Neural crest cell (in vitro differentiated cells): ENCODE data around the gene RNLS. TPM values are rescaled to one million over a fixed set of nuclear protein-coding genes. Genes with fewer than 3 reads are reported as not detected.
"Not testable (repeated sequence)": the region's sequence is repeated elsewhere in the genome, so short reads cannot be mapped to it uniquely, and the experiment has no call there.

ENCODE experiments used
- DNase-seq: peaks from one replicate; pipeline ENCODE4 v3.0.0; 2021; ENCODE audit warnings: low read depth, mixed read lengths, low spot score
- H3K27ac Mint-ChIP-seq: one replicate; pipeline ENCODE4 v1.8.0; 2021; ENCODE audit warnings: mild to moderate bottlenecking, mixed read lengths; ENCODE audit not compliant: unreplicated experiment
- H3K27me3 Mint-ChIP-seq: 2 replicates; pipeline ENCODE4 v1.8.0; 2021; ENCODE audit warnings: low read depth, mild to moderate bottlenecking, mixed read lengths
- H3K36me3 Mint-ChIP-seq: 2 replicates; pipeline ENCODE4 v1.8.0; 2021; ENCODE audit warnings: low read depth, mild to moderate bottlenecking, mixed read lengths
- H3K4me1 Mint-ChIP-seq: 2 replicates; pipeline ENCODE4 v1.8.0; 2021; ENCODE audit warnings: mixed read lengths
- H3K4me3 Mint-ChIP-seq: one replicate; pipeline ENCODE4 v1.8.0; 2021; ENCODE audit warnings: mild to moderate bottlenecking, mixed read lengths
- H3K9me3 Mint-ChIP-seq: 2 replicates; pipeline ENCODE4 v1.8.0; 2021; ENCODE audit warnings: mixed read lengths
- total RNA-seq: library from RNA; stranded (reverse); gene quantifications from 2 replicates; pipeline ENCODE4 v1.2.1, GENCODE V29; 2021
- TF ChIP-seq, protein P1 (sequence below): fragments of 200-600 bp; sonication (generic); conservative IDR thresholded peaks from 2 replicates; pipeline ENCODE4 v1.5.0; 2021; ENCODE audit warnings: antibody characterized with exemption, mild to moderate bottlenecking

The RNLS gene
- total RNA-seq, 1 donor from 2014 or later = 3.3 TPM

DNA sequence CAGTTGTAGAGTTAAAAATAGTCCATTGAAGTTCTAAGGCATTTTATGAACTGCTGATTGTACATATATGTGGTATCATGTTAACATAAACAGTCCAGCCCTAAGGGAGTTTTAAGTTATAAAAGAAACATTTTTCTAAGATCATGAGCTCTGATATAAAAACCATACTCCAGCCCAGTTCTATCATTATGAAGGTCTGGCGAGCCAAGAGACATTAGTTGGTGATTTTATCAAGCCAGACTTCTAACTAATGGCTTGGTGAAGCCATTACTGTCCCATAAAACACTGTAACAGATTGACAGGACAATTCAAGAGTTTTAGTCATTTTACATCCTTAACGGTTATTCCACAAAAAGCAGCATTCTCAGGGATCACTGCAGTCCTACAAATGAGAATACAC lies 221.6 kb downstream of the RNLS start:
- Mint-ChIP-seq H3K9me3 (peaks cover 2% of the 10 kb centered on the region), H3K4me1 (no peaks in the 10 kb centered on the region), H3K27ac (no peak overlapping the region), H3K27me3 (no peaks in the 10 kb centered on the region), H3K4me3 (no peak overlapping the region), H3K36me3 (peaks cover 3% of the 10 kb centered on the region)
- TF ChIP-seq, protein P1, sequence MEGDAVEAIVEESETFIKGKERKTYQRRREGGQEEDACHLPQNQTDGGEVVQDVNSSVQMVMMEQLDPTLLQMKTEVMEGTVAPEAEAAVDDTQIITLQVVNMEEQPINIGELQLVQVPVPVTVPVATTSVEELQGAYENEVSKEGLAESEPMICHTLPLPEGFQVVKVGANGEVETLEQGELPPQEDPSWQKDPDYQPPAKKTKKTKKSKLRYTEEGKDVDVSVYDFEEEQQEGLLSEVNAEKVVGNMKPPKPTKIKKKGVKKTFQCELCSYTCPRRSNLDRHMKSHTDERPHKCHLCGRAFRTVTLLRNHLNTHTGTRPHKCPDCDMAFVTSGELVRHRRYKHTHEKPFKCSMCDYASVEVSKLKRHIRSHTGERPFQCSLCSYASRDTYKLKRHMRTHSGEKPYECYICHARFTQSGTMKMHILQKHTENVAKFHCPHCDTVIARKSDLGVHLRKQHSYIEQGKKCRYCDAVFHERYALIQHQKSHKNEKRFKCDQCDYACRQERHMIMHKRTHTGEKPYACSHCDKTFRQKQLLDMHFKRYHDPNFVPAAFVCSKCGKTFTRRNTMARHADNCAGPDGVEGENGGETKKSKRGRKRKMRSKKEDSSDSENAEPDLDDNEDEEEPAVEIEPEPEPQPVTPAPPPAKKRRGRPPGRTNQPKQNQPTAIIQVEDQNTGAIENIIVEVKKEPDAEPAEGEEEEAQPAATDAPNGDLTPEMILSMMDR = no peak
- DNase-seq = no peak

DNA sequence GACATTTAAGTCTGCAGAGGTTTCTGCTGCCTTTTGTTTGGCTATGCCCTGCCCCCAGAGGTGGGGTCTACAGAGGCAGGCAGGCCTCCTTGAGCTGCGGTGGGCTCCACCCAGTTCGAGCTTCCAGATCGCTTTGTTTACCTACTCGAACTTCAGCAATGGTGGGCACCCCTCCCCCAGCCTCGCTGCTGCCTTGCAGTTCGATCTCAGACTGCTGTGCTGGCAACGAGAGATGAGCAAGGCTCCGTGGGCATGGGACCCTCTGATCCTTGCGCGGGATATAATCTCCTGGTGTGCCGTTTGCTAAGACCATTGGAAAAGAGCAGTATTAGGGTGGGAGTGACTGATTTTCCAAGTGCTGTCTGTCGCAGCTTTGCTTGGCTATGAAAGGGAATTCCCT lies 227.4 kb downstream of the RNLS start:
- peaks cover 15% of the 10 kb centered on the region for H3K36me3 Mint-ChIP-seq
- peaks cover 11% of the 10 kb centered on the region for H3K9me3 Mint-ChIP-seq
- not testable (repeated sequence) for DNase-seq, H3K4me3 Mint-ChIP-seq, H3K4me1 Mint-ChIP-seq, H3K27ac Mint-ChIP-seq, H3K27me3 Mint-ChIP-seq

DNA sequence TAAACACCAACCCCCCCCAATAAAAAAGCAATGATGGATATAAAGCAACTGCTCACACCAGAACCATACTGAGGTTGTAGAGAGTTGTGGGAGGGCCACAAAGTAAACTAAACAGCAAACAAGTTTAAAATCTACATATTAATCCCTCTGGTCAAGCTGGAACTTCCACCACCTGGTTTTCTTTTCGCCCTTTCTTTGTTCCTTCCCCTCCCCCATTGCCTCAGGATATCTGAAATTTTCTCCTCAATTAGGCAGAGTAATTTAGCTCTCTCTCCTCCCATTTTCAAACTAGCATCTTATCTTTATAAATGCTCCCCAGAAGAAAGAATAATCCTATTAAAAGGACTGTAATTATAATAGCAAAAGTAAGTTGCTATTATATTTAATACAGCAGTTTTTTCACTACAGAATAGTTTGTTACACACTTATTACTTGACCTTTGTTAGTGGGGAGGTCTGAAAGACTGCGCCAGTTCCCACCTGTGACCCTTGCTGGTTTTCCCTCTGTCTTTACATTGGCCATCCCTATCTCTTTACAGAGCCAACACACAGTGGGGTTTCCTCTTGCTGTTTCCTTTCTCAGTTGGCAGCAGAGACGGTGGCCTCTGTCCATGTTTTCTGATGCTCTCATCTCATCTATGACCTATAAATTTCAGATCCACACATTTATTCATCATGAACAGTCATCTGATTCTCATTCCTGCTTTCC lies 235.4 kb downstream of the RNLS start:
- Mint-ChIP-seq H3K27ac (peak overlapping the region; percentile 5), H3K36me3 (no peaks in the 10 kb centered on the region), H3K4me3 (no peak overlapping the region), H3K9me3 (no peaks in the 10 kb centered on the region), H3K4me1 (peaks cover 17% of the 10 kb centered on the region), H3K27me3 (no peaks in the 10 kb centered on the region)
- TF ChIP-seq, protein P1 = no peak
- no peak for DNase-seq

DNA sequence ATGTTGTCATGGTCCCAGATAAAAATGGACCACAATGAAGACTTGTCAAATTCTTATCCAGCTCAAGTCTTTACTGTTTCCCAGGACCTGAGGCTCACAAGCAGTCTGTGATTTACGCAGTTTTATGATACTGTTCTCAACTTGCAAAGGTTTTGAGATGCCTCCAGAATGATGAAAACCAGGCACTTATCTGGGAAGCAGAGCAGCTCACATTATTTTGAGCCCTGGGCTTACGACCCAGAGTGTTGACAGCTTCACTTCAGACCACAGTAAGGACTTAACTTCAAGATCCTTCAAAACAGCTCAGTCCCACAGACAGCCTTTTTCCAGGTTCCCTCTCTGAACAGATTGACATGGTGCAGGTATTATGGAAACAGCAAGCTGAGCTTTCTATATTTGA lies 236.1 kb downstream of the RNLS start:
- no peak for DNase-seq
- no peaks in the 10 kb centered on the region for H3K27me3 Mint-ChIP-seq
- TF ChIP-seq, protein P1 = no peak
- H3K4me3 Mint-ChIP-seq = no peak overlapping the region
- H3K9me3 Mint-ChIP-seq = no peaks in the 10 kb centered on the region
- no peaks in the 10 kb centered on the region for H3K36me3 Mint-ChIP-seq
- peaks cover 17% of the 10 kb centered on the region for H3K4me1 Mint-ChIP-seq
- H3K27ac Mint-ChIP-seq = no peak overlapping the region

DNA sequence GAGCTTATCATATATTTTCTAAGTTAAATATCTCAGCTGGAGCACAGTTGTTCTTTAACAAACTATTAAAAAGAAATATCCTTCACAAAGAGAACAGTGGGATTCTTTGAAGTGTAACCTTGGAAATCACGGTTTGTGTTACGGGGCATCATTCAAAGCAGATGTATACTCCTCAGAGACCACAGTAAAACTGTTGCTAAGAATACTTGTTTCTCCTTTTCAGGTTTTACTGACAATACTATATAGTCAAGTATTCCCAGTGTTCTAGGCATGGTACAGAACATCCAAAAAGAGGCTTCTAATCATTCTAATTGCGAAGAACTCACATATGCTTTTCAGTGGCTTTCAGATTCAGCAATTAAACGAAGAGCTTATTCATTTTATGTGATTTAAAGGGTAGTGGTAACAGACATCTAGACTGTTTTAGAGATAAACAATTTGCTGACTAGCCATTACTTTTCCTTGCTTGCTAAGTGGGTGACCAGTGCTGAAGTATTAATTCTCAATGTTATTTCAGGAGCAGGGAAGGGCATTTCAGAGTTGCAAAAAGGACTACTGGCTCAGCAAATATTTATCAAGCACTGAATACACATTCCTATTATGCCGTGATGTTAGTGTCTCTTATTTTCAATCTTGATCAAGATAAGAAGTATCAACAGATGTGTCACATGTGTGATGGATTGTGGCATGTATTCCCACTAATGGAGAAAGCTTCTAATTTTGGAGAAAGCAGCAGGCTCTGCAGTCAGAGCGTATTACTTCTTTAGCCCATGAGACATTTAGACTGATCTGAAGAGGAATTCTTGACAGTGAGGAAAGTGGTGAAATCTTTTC lies 236.8 kb downstream of the RNLS start:
- DNase-seq = no peak
- Mint-ChIP-seq H3K27ac (no peak overlapping the region), H3K9me3 (no peaks in the 10 kb centered on the region), H3K36me3 (no peaks in the 10 kb centered on the region), H3K4me1 (peaks cover 17% of the 10 kb centered on the region), H3K27me3 (no peaks in the 10 kb centered on the region), H3K4me3 (no peak overlapping the region)
- TF ChIP-seq, protein P1 = no peak
